Measurements from ENCODE around the gene EPHB2.

The EPHB2 gene

DNA sequence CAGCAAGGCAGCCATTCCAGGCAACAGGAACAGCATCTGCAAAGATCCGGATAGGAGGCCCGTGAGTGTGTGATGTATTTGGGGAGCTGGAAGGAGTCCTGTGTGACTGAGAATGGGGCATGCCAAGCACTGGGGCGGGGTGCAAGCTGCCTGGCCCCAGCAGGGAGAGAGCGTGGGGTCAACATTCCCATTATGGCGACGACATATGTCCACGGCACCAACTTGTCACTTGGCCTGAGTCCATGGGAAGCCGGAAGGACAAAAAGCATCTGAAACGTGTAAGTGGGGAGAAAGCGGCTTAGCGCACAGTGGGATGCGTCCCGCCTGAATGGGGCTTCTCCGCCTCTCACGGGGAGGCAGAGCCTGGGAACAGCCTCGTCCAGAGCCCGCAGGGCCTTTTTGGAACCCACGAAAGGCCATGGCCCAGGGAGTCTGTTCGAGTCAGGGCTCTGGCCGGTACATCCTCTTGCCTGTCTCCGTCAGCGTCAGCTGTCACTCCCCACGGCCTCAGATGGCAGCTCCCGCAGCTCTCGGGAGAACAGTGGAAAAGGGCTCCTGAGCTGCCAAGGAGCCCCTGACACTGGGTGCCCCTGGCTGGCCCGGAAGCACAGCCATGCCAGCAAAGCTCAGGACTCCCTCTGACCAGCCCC, 12.4 kb downstream of the EPHB2 start:
- no peak for DNase-seq

GRCh38 chr1:22727873-22728272, 17.2 kb downstream of the EPHB2 start:
- no peak for DNase-seq

DNA sequence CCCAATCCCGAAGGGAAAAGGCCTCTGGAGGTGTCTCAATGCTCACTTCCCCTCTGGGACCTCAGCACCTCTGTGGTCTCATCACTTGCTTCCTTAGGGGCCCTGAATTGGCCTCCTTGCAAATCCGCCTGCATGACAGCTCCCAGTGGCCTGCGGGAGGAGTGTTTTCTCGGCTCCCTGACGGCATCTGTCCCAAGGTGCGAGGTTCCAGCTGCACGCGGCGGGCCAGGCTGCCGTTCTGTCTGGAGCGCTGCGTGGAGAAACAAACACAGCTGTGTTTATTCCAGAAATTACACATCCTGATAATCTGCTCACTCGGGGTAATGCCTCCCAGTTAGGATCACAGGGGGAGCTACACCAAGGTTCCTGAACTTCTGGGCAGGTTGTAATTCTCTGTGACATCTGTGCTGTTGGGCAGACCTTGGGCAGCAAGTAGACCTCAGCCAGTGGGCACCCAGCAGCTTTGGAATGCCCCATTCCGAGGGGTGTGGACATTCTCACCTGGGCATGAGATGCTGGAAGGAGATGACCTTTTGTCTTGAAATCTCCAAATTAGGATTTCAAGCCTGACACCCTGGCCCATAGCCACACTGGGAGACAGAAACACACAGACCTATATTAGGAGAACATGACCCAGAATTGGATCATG, 18.2 kb downstream of the EPHB2 start:
- no peak for DNase-seq

DNA sequence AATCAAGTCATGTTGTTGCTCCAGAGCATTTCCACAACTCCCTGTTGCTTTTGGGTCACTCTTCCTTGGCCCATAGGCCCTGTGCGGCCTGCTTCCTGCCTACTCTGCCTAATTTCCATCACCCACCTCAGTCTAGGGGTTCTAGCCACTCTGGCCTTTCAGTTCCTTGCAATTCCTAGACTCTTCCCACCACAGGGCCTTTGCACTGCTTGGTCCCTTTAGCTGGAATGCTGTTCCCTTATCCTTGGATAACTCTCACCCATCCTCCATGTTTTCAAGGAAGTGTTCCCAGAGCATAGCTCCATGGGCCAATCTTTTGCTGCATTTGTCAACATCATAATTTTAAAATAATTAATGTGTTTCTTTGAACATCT, 18.7 kb downstream of the EPHB2 start:
- DNase-seq, result no peak

GRCh38 chr1:22729912-22730311, 19.3 kb downstream of the EPHB2 start:
- DNase-seq, result no peak

GRCh38 chr1:22731924-22732720, 21.5 kb downstream of the EPHB2 start:
- no peak for DNase-seq

- no peak for DNase-seq
These were observed 23.0 kb downstream of the EPHB2 start for GRCh38 chr1:22733643-22734042.

GRCh38 chr1:22736501-22737080, 26.0 kb downstream of the EPHB2 start:
- no peak for DNase-seq

- no peak for DNase-seq
These were observed 26.9 kb downstream of the EPHB2 start for GRCh38 chr1:22737374-22738068.

DNA sequence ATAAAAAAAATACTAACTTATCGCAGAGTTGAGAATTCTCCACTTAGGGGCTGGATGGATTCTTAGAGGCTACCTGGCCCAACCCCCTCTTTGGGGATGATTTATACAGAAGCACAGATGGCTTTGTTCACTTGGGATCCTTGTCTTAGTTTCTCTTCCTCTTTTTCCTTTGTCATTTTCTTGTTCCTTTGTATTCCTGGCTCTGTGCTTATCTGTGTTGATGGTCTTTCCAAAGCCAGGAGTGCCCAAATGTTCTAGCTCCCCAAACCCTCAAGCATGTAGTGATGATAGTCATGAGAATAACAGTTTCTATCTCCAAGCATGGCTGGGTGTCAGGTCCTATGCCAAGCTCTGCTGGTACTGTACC, 27.4 kb downstream of the EPHB2 start:
- DNase-seq, result no peak

DNA sequence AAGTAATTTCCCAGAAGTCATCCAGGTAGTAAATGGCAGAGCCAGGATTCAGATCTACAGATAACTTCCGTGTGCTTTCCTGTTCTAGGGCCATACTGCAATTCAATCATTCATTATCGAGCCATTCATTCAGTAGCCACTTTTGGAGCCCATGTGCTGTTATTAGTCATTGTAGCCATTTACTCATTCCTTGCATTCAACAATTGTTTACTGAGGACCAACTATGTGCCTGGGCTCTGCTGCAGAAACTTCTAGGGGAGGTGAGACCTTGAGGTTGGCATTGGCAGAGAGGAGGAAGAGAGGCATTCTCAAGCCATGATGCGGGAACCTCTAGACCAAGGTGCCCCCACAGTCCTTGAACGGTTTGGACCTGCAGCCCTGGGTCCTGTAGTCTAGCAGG, 27.9 kb downstream of the EPHB2 start:
- DNase-seq, result no peak

GRCh38 chr1:22739648-22740385, 29.2 kb downstream of the EPHB2 start:
- DNase-seq, result no peak

GRCh38 chr1:22741118-22741517, 30.5 kb downstream of the EPHB2 start:
- DNase-seq, result no peak

GRCh38 chr1:22745669-22746585, 35.3 kb downstream of the EPHB2 start:
- DNase-seq, result no peak

DNA sequence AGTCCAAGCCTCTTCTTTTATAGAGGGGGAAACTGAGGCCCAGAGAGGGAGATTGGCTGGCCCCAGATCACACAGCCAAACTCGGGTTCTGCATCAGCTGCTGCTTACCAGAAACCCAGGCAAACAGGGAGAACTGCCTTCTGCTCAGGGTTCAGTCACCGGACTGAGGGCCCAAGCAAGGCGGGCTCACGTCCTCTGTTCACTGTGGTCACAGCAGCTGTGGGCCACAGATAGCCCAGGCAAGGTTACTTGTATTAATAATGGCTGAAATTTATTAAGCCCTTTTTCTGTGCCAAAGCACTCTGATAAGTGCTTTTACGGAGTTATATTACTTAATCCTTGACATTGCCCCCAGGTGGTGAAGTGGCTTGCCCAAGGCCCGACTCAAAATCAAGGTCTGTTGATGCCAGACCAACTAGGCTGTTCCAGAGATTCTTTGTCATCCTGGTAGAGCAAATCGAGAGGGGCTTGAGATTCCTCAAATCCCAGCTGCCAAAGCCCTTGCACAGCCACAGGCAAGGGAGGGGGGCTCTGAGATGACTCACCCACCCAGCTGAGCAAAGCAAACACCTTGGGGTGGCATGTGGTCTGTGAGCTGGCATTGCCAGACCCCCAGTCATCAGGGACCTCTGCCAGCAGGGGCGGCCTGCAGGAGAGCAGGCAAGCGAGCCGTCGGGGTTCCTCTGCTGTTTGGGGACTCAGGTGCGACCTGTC, 36.5 kb downstream of the EPHB2 start:
- DNase-seq, result no peak

GRCh38 chr1:22747735-22748073, 37.1 kb downstream of the EPHB2 start:
- DNase-seq, result no peak

- no peak for DNase-seq
These were observed 38.9 kb downstream of the EPHB2 start for GRCh38 chr1:22749503-22749902.

GRCh38 chr1:22749919-22750684, 39.5 kb downstream of the EPHB2 start:
- DNase-seq, result peak; percentile 35

DNA sequence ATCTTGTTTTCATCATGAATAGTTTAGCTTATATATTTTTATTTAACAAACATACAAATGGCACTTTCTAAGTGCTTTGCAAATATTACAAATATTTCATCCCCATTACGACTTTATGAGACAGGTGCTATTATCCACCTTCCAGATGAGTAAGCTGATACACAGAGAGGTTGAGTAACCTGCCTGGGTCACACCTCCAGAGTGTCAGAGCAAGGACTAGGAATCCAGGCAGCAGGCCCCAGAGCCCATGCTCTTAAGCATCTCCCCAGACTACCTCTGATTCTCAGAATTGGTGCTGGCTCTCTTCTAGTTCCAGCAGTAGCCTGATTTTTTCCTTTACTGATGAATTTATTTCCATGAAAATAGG, 40.0 kb downstream of the EPHB2 start:
- no peak for DNase-seq

DNA sequence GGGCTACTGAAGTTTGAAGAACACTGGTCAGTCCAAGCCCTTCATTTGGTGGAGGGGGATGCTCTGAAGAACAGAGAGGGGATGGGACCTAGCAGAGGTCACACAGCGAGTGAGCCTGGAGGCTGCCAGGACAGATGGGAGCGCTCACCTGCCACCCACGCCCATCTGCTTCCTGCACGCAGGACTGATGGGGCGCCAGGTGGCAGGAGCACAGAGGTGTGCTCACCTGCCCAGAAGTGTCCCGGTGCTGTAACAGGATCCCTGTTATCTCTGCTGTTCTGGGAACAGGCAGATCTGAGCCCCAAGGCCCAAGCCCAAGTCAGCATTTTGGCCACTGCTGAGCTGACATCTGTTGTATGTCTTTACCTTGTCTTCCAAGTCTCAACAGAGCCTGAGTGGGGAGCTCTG, 40.5 kb downstream of the EPHB2 start:
- no peak for DNase-seq
